Measurements from ENCODE around the gene BAIAP2. TPM values are rescaled to one million over a fixed set of nuclear protein-coding genes. Genes with fewer than 3 reads are reported as not detected.

Gene BAIAP2
- total and polyA plus RNA-seq, 2 of the 13 experiments (the other 11 are each of a cell fraction or from before 2014, with no cell fraction given) = 22.5 to 24.0 TPM

- intact Hi-C loops (cut with micrococcal nuclease; ENCODE audit: unreplicated experiment) (loop anchor here (5.0 kb wide), 1 partner anchor 33 kb away; no protein-coding TSS in a partner anchor), in situ Hi-C loops (cut with HindIII; ENCODE audit: extremely low pct_ligation_motif_present, low pct_unique_long_range_greater_than_20kb) (no loop called here)
- Histone ChIP-seq H3K27ac (ENCODE audit: extremely low read length, insufficient read depth, low read length) (no peak overlapping the region), H3K79me2 (ENCODE audit: insufficient read depth, low read length) (peaks cover 57% of the 10 kb centered on the region), H3K36me3 (replicated peaks in 1 of 2; ENCODE audit: control insufficient read depth in 1 of 2, insufficient read depth in 2 of 2, low read length in 2 of 2) (peaks cover 4% of the 10 kb centered on the region in 2 experiments; a peak in 2 of 5 replicates), H3K4me2 (ENCODE audit: low read depth, low read length) (no peak overlapping the region), H3K9ac (ENCODE audit: insufficient read depth, low read depth, low read length) (no peak overlapping the region), H3K27me3 (ENCODE audit: control insufficient read depth in 1 of 2, insufficient read depth in 2 of 2, low read length in 2 of 2) (no peaks in the 10 kb centered on the region), H3K4me1 (ENCODE audit: insufficient read depth, low read length) (peaks cover 54% of the 10 kb centered on the region), H3K9me3 (ENCODE audit: low read length) (no peaks in the 10 kb centered on the region), H3K4me3 (replicated peaks in 1 of 3; ENCODE audit: insufficient read depth in 1 of 3, low read depth in 2 of 3, low read length in 3 of 3) (no peak overlapping the region), H2AFZ (ENCODE audit: low read length) (no peak overlapping the region), H4K20me1 (ENCODE audit: insufficient read depth, low read length) (peaks cover 15% of the 10 kb centered on the region; the same call in 1 of the 2 replicates)
- DNase-seq (ENCODE audit: low spot score) (no peak), ATAC-seq (no peak), FAIRE-seq (no peak)
- WGBS (ENCODE audit: low lambda C conversion rate) = 97% methylated on average over 27 of the region's 28 CpGs
- TF ChIP-seq, protein P1, sequence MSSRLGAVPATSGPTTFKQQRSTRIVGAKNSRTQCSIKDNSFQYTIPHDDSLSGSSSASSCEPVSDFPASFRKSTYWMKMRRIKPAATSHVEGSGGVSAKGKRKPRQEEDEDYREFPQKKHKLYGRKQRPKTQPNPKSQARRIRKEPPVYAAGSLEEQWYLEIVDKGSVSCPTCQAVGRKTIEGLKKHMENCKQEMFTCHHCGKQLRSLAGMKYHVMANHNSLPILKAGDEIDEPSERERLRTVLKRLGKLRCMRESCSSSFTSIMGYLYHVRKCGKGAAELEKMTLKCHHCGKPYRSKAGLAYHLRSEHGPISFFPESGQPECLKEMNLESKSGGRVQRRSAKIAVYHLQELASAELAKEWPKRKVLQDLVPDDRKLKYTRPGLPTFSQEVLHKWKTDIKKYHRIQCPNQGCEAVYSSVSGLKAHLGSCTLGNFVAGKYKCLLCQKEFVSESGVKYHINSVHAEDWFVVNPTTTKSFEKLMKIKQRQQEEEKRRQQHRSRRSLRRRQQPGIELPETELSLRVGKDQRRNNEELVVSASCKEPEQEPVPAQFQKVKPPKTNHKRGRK (CRISPR knock-in tag; IDR thresholded peaks at IDR 0.05) = no peak
- TF ChIP-seq ZNF564 (CRISPR knock-in tag; IDR thresholded peaks at IDR 0.05) = 0 out of 2 replicates have a peak, but pooled peaks have one; percentile 46
- TF ChIP-seq ZNF30 (CRISPR knock-in tag; IDR thresholded peaks at IDR 0.05) = no peak
- TF ChIP-seq CHD4 (IDR thresholded peaks at IDR 0.05; ENCODE audit: borderline replicate concordance, low read length) = no peak
- TF ChIP-seq, protein P2, sequence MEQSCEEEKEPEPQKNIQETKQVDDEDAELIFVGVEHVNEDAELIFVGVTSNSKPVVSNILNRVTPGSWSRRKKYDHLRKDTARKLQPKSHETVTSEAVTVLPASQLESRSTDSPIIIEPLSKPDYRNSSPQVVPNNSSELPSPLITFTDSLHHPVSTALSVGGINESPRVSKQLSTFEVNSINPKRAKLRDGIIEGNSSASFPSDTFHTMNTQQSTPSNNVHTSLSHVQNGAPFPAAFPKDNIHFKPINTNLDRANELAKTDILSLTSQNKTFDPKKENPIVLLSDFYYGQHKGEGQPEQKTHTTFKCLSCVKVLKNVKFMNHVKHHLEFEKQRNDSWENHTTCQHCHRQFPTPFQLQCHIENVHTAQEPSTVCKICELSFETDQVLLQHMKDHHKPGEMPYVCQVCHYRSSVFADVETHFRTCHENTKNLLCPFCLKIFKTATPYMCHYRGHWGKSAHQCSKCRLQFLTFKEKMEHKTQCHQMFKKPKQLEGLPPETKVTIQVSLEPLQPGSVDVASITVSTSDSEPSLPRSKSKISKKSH (CRISPR knock-in tag; IDR thresholded peaks at IDR 0.05; ENCODE audit: borderline replicate concordance) = 0 out of 2 replicates have a peak, but pooled peaks have one; percentile 19
- peak; percentile 40 for TF ChIP-seq ZNF883 (CRISPR knock-in tag; IDR thresholded peaks at IDR 0.05; ENCODE audit: not compliant biosample characterization)
- TF ChIP-seq, protein P3, sequence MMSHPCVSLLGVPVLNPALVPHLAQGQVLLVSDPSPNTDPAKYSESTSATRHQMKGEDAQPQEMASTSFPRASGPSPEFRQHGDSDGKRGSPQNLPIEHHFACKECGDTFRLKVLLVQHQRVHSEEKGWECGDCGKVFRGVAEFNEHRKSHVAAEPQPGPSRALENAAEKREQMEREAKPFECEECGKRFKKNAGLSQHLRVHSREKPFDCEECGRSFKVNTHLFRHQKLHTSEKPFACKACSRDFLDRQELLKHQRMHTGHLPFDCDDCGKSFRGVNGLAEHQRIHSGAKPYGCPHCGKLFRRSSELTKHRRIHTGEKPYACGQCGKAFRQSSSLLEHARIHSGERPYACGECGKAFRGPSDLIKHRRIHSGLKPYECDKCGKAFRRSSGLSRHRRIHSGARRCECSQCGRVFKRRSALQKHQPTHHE (CRISPR knock-in tag; IDR thresholded peaks at IDR 0.05; ENCODE audit: borderline replicate concordance) = no peak
- no peak for TF ChIP-seq SMARCC2 (IDR thresholded peaks at IDR 0.05)
- no peak for TF ChIP-seq MLLT10 (CRISPR knock-in tag; IDR thresholded peaks at IDR 0.05)
- no peak for TF ChIP-seq NFIB (CRISPR knock-in tag; IDR thresholded peaks at IDR 0.05; ENCODE audit: borderline replicate concordance)
- 0 out of 2 replicates have a peak, but pooled peaks have one; percentile 10 for TF ChIP-seq ZBTB33 (CRISPR knock-in tag; IDR thresholded peaks at IDR 0.05)
- no peak for TF ChIP-seq ZNF792 (CRISPR knock-in tag; IDR thresholded peaks at IDR 0.05)
- ChIA-PET CTCF (ENCODE audit: low intra/inter-chr PET ratio, low total read pairs) (no interaction called here), POLR2A (no interaction called here)
- no TSS peak for BruUV-seq (replicated peaks)
Measured at GRCh38 chr17:81048827-81049371, 13.9 kb downstream of the BAIAP2 start.
